Measurements from ENCODE around the gene HRCT1. TPM values are rescaled to one million over a fixed set of nuclear protein-coding genes. Genes with fewer than 3 reads are reported as not detected.

The HRCT1 gene
- total RNA-seq, 2 donors from 2014 or later = 4.9 to 12.5 TPM

DNA sequence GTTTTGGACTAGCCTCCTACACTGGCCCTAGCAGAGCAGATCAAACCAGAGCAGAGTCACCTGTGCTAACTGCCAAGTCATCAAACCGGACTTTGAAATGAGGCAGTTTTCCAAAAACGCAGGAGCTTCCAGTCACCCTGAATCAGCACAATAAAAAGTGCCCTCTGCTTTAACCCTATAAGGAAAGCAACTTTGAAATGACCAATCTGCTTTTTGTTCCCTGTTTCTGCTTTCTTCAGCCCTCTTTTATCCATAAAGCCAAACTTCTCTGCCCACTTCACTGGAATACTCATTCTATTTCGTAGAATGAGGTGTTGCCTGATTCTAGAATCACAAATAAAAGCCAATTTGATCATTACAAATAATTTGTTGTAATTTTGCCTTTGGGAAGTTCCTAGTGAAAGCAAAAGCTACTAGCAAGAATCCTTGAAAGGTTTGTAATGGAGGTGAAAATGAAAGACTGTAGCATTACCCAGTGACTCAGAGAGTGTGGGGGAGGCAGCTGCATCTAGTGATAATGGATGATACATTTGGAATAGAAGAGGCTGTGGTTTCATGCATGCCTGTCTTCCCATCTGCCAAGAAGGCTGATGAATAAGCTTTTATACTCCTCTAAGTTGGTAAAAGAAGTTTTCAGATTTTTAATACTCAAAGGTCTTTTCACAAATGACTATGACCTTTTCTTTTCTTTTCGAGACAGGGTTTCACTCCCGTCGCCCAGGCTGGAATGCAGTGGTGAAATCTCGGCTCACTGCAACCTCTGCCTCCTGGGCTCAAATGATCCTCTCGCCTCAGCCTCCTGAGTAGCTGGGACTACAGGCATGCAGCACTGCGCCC, 18.1 kb downstream of the HRCT1 start:
- TF ChIP-seq, protein P1, sequence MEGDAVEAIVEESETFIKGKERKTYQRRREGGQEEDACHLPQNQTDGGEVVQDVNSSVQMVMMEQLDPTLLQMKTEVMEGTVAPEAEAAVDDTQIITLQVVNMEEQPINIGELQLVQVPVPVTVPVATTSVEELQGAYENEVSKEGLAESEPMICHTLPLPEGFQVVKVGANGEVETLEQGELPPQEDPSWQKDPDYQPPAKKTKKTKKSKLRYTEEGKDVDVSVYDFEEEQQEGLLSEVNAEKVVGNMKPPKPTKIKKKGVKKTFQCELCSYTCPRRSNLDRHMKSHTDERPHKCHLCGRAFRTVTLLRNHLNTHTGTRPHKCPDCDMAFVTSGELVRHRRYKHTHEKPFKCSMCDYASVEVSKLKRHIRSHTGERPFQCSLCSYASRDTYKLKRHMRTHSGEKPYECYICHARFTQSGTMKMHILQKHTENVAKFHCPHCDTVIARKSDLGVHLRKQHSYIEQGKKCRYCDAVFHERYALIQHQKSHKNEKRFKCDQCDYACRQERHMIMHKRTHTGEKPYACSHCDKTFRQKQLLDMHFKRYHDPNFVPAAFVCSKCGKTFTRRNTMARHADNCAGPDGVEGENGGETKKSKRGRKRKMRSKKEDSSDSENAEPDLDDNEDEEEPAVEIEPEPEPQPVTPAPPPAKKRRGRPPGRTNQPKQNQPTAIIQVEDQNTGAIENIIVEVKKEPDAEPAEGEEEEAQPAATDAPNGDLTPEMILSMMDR (IDR thresholded peaks at IDR 0.05) = no peak
- H3K9me3 ChIP-seq = no peaks in the 10 kb centered on the region
- DNase-seq (ENCODE audit: low spot score) = peak; percentile 66
- no peaks in the 10 kb centered on the region for H3K36me3 ChIP-seq
- peaks cover 0 to 27% of the 10 kb centered on the region in 2 donors for H3K4me1 ChIP-seq
- no peak overlapping the region for H3K4me3 ChIP-seq
- H3K27me3 ChIP-seq = no peaks in the 10 kb centered on the region
- peak overlapping the region; percentile 62 to 70 for H3K27ac ChIP-seq

DNA sequence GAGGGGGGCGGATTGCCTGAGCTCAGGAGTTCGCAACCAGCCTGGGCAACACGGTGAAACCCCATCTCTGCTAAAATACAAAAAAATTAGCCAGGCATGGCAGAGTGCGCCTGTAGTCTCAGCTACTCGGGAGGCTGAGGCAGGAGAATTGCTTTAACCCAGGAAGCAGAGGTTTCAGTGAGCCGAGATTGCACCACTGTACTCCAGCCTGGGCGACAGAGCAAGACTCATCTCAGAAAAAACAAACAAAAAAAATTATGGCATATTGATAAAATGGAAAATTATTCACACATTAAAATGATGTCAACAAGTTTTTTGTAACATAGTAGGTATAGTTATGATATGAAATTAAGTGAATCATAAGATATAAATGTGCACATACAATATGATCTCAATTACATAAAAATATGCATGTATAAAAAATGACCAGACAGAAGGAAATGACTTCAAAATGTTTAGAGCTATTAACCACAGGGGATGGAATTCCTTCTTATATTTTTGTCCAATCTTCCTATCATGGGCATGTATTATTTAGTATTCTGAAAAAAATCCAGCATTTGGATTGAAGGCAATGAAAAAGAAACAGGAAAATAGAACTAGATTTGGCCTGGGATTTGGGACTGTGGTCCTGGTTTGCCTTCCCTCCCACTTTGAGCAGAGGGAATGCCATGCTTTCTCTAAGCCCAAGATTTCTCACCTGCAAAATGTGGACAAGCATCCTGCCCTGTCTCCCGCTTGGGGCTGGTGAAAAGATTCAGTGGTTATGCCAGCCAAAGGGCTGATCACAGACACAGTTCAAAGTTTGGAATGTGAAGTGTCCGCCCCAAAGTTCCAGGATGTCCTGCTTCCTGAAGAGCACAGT, 22.8 kb downstream of the HRCT1 start:
- no peak overlapping the region for H3K4me3 ChIP-seq
- TF ChIP-seq, protein P1 (IDR thresholded peaks at IDR 0.05) = no peak
- peaks cover 0 to 14% of the 10 kb centered on the region in 2 donors for H3K4me1 ChIP-seq
- no peaks in the 10 kb centered on the region for H3K9me3 ChIP-seq
- no peaks in the 10 kb centered on the region for H3K27me3 ChIP-seq
- no peak for DNase-seq (ENCODE audit: low spot score)
- no peaks in the 10 kb centered on the region for H3K36me3 ChIP-seq
- peak overlapping the region in 1 of 2 donors; percentile 42 for H3K27ac ChIP-seq

DNA sequence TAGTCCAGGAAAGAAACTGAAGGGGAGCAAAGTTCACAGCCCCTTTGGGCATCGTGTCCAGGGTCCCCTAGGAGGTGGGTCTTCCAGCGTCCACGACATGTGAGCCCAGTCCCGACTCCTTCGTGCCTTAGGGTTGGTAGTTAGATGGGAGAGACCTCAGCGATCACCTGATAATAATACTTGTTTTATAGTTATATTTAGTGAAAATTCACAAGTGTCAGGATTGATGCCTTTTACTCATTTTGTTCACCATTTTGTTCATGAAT, 23.4 kb downstream of the HRCT1 start:
- Histone ChIP-seq H3K36me3 (no peaks in the 10 kb centered on the region), H3K27me3 (no peaks in the 10 kb centered on the region), H3K27ac (peak overlapping the region in 1 of 2 donors; percentile 42), H3K4me3 (no peak overlapping the region), H3K9me3 (no peaks in the 10 kb centered on the region), H3K4me1 (peaks cover 0 to 8% of the 10 kb centered on the region in 2 donors)
- DNase-seq (ENCODE audit: low spot score) = no peak
- TF ChIP-seq, protein P1 (IDR thresholded peaks at IDR 0.05) = no peak

DNA sequence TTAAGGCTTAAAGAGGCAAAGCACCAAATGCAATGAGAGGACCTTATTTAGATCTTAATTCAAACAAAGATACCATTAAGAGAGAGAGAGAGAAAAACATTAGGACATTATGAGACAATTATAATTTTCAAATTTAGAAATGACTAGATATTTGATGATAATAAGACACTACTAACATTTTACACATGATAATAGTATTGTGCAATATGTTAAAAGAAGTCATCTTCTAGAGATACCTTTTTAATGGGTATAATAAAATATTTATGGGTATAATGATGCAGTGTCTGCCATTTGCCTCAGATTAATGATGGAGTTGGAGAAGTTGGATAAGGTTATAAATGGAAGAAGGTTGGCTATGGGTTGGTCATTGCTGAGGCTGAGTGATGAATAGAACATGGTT, 24.5 kb downstream of the HRCT1 start:
- Histone ChIP-seq H3K9me3 (no peaks in the 10 kb centered on the region), H3K27ac (no peak overlapping the region), H3K4me3 (no peak overlapping the region), H3K4me1 (no peaks in the 10 kb centered on the region), H3K27me3 (no peaks in the 10 kb centered on the region), H3K36me3 (no peaks in the 10 kb centered on the region)
- TF ChIP-seq, protein P1 (IDR thresholded peaks at IDR 0.05) = no peak
- no peak for DNase-seq (ENCODE audit: low spot score)

DNA sequence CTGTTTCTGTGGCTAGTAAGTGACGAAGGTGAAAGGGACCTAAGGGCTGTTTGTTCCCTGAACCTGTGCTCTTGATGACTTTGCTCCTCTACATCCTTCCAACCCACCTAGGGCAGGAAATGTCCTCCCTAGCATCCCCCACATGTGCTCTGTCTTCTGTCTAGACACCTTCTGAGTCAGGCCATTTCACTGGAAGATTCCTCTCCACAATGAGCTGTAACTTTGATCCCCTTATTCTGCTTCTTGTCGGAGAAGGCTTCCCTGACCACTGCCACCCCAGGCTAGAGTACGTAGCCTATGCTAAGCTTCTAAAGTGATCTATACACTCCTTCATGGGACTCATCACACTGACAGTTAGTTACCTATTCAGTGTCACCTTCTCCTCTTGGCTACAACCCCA, 25.0 kb downstream of the HRCT1 start:
- H3K4me3 ChIP-seq = no peak overlapping the region
- TF ChIP-seq, protein P1 (IDR thresholded peaks at IDR 0.05) = no peak
- H3K4me1 ChIP-seq = peaks cover 0 to 4% of the 10 kb centered on the region in 2 donors
- DNase-seq (ENCODE audit: low spot score) = no peak
- H3K27me3 ChIP-seq = no peaks in the 10 kb centered on the region
- H3K27ac ChIP-seq = no peak overlapping the region
- H3K9me3 ChIP-seq = no peaks in the 10 kb centered on the region
- no peaks in the 10 kb centered on the region for H3K36me3 ChIP-seq
